Mesenteric fat pad (tissue), 1 donor: ENCODE data around the gene CSK. TPM values are rescaled to one million over a fixed set of nuclear protein-coding genes. Genes with fewer than 3 reads are reported as not detected.
"Not testable (repeated sequence)": the region's sequence is repeated elsewhere in the genome, so short reads cannot be mapped to it uniquely, and the experiment has no call there.

Experiments used
- DNase-seq: peaks from one replicate; pipeline ENCODE4 v3.0.0-alpha.2; 2020; ENCODE audit warnings: low spot score
- total RNA-seq: library from RNA; stranded (reverse); fragmentation: NEBNext Ultra II Directional; extraction: Animal tissue kit (Norgen Biotek cat#: 25700); gene quantifications from one replicate; pipeline ENCODE4 v1.2.1, GENCODE V29; 2021
- donor health status: DM: yes; HTN: yes; CAD: no.

CSK gene
- total RNA-seq, 1 donor from 2014 or later, result 46.9 TPM

DNA sequence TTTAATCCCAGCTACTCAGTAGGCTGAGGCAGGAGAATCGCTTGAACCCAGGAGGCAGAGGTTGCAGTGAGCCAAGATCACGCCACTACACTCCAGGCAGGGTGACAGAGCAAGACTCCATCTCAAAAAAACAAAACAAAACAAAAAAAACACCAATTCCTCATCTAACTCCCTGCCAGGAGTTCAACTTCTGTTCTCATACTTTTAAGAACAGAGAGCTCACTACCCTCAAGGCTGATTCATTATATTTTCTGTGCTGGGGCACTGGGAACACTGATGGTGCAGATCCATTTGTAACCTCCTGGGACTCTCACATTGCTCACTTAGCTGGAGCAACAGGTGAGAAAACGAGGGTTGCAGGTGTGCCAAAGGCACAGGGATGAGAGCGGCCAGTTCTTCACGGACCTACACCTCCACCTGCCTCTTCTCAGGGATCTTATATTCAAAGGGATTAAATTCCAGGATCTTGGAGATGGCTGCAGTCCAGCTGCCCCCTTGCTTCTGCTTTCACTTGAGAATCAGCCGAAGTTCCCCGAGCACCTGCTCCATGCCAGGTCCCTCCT, 12.3 kb upstream of the CSK start:
- DNase-seq, result no peak

DNA sequence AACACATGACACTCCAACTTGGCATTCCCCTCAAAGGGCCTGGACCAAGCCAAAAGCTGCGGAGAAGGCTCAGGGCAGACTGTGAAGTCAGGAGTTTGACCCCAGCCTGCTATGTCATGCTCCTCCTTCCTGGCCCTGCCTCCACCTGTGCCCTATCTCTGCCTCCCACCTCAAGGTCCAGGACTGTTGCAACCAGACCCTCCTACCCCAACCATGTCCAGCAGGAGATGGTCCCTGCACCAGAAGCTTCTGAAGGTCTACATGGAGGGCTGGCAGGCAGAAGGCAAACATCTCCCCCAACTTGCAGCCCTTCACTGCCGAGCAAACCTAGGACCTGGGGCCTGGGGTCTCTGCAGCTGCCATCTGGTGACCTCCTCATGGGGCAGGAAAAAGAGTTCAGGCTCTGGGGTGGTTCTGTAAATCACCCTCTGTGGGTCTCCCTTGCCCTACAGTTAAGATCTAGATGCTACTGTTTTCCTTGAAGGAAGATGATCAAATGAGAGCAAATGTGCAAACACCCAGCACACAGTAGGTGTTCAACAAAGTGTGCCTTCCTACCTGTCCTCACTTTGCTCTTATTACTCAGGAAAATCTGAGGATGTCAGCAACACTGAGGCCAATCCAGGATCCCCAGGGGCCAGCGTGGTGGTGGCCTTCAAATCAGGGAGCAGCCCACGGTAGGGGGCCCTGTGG, 11.5 kb upstream of the CSK start:
- DNase-seq, result no peak

DNA sequence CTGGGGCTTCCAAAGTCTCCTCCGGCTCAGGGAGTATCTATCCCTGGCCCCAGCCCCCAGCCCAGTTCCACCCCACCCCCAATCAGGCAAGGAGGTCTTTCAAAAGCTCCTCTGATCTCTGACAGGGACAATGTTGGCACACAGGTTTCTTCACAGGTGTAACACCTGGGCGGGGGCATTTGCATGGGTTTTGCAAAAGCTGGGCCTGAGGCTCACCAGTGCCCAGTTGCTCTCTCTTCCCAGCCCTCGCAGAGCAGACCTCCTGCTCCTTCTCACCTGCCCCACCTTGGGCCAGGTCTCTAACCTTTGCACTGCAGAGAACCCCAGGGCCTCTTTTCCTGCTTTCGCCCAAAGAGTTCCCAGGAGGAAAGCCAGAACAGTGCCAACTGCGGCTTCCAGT, 8.6 kb upstream of the CSK start:
- no peak for DNase-seq

DNA sequence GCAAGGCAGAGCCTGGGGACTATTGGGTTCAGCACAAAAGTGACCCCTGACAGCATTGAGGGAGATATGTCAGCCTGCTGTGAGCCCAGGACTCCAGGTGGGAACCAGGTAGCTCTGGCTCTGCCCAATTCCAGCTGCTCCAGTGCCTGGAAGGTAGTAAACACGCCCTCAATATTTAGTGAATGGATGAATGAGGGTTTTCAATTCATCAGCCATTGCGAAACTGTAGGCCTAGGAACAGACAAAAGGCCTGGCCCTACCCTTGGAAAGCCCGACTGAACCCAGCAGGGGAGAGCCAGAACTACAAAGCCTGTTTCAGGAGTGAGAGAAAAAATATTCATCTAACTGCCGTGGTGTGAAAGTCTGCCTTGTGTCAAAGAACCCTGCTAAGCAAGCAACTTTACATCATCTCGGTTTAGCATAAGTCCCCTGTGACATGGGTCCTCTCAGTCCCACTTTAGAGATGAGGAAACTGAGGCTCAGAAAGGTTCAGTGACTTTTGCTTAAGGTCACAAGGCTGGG, 8.1 kb upstream of the CSK start:
- no peak for DNase-seq

DNA sequence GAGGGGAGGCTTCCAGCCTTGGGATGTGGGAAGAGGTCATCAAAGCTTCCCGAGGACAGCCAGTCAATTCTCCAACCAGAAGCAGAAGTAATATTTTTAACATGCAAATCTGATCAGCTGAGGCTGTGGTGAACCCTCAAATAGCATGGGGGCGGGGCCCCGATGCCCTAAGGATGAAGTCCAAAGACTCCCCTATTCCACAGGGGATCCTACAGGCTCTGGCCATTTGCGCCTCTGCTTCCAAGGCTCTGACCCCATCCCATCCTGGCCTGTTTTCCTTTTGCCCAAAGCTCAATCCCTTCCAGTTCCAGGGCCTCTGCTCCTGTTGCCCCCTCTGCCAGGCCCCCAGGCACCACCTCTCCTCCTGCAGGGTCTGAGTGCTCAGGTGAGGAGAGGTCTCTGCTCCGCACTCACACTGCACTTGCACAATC, 6.7 kb upstream of the CSK start:
- DNase-seq, result no peak

DNA sequence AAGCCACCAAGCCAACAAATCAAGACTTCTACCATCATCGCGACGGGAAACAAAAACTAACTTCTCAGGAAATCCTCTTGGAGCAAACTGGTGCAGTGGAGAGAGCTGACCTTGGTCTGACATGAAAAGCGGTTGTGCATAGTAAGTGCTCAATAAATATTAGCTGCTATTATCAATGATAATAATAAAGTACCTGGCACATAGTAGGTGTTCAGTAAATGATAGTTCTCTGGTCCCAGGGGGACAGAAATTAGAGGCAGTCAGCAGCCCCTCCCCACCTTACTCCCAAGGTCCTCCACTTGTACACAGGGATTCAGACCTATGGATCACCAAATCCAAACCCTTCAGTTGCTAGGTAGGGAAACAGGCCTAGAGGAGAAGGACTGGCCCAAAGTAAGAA, 6.0 kb upstream of the CSK start:
- DNase-seq, result no peak

DNA sequence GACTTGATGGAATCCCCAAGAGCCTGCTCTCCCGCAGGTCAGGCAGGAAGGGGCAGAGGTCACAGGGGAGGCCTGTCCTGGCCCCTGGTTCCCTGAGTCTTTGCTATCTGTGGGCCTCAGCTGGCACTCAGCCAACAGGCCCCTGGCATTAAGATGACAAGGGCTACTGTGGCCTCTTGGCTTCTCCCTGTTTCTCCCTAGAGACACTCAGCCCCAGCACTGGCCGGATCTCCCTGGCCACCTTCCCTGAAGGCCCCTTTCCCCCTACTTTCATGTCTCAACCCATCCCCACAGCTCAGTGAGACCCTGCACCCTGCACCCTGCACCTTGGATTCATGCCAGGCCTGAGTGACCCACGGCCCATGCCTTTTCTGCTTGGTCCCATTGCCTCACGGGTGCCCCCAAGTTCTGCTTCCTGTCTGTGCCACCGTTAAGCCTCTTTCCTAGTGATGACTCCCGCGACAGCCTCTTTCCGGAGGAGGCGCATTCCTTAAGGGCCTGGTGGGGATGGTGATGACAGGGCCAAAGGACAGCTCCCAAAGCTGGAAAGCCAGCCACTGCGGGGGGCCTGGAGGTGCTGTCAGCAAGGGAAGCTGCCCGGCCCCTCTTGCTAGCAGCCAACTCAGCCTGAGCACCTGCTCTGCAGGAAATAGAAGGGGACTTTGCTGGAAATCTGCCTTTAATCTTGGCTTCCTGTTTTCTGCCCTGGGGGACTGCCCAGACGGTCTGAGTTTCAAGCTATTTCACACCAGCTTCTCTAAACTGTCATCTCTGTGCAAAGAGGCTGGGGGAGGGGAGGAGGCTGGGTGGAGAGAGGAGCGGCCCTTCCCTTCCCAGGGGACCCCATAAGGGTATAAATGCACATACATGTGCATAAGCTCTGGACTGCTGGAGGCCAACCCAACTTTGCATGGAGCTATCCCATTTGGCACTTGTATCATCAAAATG, 4.8 kb upstream of the CSK start:
- no peak for DNase-seq

DNA sequence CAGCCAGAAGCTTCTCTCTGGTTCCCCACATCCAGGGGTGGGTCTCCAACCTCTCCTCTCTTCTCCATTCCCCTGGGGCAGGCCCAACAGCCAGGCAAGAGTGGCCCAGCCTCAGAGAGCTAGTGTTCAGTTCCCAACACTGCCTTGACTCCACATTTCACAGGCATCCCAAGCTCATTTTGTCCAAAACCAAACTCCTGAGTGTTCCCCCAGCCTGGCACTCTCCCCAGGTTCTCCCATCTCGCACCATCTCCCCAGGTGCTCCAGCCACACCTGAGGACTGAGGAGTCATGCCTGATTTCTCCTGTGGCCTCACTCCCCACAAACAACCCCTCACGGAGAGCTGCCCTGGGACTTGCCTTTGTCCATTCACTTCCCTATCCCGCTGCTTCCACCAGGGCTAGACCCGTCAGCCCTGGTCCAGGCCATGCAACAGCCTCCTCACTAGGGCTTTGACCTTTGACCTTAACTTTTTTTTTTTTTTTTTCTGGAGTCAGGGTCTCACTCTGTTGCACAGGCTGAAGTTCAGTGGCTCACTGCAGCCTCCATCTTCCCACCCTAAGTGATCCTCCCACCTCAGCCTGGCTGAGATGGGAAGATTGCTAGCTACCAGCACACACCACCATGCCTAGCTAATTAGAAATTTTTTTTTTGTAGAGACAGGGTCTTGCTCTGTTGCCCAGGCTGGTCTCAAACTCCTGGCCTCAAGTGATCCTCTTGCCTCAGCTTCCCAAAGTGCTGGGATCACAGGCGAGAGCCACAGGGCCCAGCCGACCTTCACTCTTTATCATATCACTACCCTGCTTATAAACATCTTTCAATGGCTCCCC, 3.9 kb upstream of the CSK start:
- no peak for DNase-seq

DNA sequence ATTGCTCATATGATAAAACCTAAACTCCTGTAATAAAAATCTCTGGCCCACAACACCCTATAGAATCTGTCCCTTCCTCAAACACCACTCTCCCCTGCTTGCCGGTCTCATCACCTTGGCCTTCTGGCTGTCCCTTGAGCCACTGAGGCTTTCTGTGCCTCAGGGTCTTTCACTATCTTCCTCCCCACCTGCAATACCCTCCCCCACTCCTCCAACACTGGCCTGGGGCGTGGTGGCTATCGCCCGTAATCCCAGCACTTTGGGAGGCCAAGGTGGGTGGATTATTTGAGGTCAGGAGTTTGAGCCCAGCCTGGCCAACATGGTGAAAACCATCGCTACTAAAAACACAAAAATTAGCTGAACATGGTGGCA, 3.3 kb upstream of the CSK start:
- no peak for DNase-seq

DNA sequence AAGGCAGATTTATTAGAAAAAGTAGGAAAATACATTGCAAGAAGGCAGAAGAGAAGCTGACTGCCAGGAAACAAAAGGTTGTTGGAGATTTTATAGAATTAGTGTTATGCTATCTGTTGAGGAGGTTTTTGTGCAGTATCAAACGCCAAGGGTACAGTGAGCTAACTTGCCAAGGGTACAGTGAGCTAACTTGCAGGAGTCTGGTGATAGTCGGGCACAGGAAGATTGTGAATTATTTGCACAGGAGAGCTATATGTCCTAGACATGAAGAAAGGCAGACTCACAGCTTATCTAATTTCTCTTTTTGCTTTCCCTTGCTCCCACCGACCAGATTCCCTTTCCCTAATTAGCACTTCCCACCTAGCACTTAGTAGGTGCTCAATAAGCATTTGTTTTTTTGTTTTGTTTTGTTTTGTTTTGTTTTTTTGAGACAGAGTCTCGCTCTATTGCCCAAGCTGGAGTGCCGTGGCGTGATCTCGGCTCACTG, 2.7 kb upstream of the CSK start:
- no peak for DNase-seq

DNA sequence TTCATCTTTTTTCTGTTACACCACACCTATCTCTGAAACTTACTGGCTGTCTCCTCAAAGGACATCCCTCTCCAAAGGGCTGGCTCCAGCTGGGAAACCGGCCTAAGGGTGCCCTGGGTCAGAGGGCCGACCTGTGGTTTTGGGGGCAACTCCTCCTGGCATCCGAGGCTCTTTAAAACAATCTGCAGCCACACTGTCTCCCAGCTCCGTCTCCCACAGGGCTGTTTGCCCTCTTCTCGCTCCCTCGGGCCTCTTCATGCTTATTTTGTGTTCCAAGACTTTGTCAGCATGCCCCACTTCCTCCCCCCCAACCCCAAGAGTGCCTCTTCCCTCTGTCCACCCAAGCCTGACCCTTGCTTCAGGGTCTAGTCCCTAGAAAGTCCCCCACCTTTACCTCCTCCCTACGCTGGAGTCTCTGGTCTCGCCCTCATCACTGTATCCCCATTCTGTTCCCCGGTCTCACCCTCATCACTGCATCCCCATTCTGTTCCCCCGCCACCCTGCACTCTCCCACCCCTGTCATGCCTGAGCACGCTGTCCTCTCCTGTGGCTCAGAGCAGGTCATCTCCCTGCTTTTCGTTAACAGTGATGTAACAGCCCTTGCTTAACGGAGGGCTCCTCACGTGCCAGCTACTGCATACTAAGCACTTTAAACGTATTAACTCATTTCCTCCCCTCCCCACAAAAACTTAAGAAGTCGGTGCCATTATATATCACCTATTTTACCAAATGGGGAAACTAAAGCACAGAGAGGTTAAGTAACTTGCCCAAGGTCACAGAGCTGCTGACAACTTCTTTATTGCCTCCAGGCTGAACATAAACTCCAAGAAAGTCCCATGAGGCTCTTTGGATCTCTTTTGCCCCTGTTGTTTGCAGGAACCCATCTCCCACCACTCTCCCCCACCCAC, 1.1 kb upstream of the CSK start:
- DNase-seq, result no peak

DNA sequence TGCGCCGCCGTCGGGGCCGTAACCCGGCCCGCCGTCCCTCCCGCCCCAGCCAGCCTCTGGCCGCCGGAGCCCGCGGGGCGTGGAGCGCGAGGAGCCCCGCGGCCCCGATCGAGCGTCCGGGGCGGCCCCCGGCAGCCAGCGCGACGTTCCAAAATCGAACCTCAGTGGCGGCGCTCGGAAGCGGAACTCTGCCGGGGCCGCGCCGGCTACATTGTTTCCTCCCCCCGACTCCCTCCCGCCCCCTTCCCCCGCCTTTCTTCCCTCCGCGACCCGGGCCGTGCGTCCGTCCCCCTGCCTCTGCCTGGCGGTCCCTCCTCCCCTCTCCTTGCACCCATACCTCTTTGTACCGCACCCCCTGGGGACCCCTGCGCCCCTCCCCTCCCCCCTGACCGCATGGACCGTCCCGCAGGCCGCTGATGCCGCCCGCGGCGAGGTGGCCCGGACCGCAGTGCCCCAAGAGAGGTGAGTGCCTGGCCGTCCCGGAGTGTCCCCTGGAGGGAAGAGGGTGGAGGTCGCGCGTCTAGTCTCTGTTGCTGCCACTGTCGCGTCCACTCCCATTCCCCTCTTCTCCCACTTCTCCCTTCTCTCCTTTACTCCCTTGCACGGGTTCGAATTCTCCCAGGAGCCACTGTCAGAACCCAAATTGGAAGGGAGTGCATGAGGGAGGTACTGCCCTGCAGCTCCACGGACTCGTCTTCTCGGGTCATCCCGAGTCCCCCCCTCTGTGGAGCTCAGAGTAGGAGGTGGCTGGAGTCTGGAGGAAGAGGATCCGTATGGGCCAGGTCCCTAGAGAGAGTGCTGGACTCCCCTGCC, 585 bp downstream of the CSK start:
- no peak for DNase-seq

DNA sequence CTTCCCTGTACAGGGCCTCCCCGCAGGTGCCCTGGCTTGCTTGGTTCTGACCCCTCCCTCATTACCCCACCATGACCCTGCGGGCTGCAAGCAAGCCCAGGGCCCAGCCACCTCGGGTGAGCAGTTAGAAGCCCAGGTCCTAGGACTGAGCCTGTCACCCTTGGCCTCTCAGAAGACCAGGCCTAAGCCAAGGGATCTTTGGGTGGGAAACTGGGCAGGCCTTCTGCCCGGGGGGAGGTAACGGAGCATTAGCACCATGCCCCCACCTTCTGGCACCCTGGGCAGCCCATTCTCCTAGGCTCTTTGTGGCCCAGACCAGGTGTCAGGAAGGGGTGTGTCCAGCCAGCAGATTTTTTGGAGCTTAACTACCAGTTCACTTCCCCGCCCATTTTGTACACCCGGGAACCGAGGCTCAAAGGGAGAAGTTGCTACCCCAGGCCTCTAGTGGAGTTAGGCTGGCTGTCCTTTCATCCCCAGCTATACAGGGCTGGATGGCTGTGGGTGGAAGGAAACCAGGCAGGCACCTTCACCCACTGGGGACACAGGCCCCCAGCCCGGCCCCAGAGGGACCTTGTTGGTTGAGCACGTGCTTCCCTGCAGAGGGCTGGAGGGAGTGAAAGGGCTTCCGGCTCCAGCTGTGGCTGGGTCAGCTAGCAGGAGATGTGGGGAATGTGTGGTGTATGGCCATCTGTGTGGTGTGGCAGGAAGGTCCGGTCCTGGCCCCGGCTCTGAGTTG, 1.4 kb downstream of the CSK start:
- no peak for DNase-seq

DNA sequence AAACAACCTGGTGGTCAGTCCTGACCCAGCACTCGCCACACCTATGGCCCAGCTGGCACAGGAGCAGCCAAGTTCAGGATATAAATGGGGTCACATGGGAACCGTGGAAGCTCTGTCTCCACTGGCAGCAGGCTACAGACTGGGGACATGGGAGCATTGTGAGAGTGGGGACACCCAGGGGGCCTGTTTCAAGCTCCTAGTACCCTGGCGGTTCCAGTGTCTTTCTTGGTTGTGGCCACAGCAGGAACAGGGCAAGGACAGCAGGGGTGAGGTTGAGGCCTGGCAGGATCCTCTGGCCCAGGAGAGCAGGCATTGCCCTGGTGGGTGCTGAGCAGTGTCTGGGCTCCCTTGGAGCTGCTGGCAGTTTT, 1.9 kb downstream of the CSK start:
- no peak for DNase-seq

DNA sequence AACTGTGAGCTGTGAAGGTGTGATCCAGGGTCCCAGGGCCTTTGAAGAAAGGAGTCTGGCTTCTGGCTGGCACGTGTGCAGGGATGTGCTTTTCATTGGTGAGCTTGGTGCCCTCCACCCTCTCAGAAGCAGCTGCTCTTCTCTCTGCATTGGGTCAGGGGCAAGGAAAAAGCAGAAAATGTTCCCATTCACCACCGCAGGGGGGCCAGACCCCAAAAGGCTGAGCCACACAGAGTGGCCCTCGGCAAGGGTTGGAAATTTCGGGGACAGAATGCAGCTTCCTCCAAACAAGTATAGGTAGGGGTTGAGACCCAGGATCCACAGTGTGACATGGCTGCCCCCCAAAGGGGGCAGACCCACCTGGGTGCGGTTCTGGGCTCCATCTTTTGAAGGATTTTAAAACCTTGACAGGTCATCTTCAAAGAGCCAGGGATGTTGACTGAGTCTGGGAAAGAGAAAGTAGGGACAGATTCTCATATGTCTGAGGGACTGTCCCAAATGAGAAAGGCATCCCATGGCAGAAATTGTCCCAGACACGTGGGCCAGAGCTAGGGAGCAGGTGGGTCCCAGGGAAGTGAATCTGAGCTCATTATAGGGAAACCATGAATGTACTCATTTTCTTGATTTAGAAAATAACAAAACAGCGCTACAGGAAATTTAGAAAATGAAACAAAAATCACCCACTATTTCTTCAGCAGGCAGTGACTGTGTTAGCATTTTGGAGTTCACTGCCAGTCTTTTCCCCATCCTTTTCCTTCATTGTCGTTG, 2.7 kb downstream of the CSK start:
- DNase-seq, result no peak

DNA sequence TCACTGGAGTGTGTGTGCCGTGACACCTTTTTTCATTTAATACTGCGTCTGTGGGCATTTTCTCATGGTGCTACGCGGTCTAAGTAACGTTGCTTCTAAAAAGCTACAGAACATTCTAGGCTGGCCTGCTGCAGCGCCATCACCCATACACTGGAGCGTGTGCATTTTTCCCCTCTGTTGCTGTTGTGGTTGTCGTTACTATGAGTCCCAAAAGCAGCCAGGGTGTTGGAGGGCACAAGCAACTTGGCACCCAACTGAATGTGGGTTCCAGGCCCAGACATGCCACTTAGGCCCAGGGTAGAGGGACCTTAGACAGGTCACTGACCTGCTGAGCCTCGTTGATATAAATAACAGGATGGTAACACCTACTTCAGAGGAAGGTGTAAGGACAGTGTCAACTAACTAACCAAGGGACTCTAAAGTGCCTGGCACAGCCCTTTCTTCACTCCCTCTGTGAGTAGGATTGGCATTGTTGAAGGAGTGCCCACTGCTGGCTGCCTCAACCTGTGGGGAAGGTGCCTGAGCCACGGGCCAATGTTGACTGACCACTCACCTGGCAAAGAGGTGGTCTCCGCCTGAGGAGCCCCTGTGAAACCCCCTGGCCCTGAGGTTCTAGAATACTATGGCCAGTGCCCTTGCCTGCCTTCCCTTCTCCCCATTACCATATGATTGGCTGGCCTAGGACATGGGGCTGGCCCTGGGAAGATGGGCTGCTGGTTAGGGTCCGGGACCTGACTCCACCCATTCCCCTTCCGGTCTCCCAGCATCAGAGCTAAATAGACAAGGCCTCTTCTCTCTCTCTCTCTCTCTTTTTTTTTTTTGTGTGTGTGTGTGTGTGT, 3.5 kb downstream of the CSK start:
- DNase-seq, result no peak

DNA sequence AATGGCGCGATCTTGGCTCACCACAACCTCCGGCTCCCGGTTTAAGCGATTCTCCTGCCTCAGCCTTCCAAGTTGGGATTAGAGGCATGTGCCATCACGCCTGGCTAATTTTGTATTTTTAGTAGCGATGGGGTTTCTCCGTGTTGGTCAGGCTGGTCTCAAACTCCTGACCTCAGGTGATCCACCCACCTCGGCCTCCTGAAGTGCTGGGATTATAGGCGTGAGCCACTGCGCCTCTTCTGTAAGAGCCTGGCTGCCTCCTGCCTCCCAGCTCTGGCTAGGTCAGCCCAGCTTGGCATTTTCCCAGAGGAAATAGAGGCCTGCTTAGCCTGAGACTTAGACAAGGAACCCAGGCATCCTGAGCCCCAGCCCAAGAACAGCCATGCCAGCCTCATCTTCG, 4.2 kb downstream of the CSK start:
- not testable (repeated sequence) for DNase-seq
